Suppressor macrophage treated with lipopolysaccharide for 1 hour (primary cell): Measurements from ENCODE around the gene IGFALS.

Source experiments
- DNase-seq, 3 donors: peaks; one replicate each; pipeline ENCODE4 v3.0.0-alpha.2; 2020 to 2022

The IGFALS gene

DNA sequence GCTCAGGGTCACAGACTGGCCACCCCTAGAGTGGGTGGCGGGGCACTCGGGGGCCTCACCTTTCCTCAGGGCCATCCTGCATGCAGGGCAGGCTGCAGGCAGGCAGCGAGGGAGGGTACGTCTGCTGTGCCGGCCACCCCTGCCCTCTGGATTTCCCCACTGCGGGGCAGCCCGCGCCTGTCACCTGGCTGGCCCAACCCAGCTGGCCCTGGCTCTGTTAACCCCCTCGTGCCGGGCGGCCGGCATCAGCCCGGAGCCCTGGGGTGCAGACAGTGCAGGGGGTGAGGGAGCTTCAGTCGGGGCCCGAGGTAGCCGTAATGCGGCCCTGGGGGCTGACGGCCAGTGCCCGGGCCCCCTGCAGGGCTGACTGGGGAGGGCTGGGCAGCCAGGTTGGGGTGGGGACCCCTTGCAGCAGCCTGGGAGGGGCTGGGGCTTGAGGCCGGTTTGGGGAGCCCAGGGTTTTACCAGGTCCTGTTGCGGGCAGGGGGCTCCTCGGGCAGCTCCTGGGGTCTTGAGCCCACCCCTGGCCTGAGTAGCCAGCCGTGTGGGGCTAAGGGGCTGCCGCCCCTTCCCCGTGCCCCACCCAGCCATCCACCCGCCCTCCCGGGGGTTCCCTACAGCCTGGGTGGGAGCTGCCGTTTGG lies at the start of gene IGFALS:
Gene IGFALS, minus strand, starts transcription at position 128 of the 643 bp plus-strand sequence. Its CDS starts 53 bp downstream, at position 75.
- no peak for DNase-seq

GRCh38 chr16:1839554-1839953 lies 46.0 kb upstream of the IGFALS start:
- DNase-seq: no peak

GRCh38 chr16:1834096-1834495 lies 40.6 kb upstream of the IGFALS start:
- DNase-seq: no peak

GRCh38 chr16:1832838-1833454 lies 39.4 kb upstream of the IGFALS start:
- DNase-seq: no peak

GRCh38 chr16:1831186-1832075 lies 37.9 kb upstream of the IGFALS start:
- no peak for DNase-seq

GRCh38 chr16:1830213-1830612 lies 36.7 kb upstream of the IGFALS start:
- DNase-seq: no peak

- DNase-seq: peak in 1 of 3 donors; percentile 6
Observed at GRCh38 chr16:1828645-1829410, 35.3 kb upstream of the IGFALS start.

DNA sequence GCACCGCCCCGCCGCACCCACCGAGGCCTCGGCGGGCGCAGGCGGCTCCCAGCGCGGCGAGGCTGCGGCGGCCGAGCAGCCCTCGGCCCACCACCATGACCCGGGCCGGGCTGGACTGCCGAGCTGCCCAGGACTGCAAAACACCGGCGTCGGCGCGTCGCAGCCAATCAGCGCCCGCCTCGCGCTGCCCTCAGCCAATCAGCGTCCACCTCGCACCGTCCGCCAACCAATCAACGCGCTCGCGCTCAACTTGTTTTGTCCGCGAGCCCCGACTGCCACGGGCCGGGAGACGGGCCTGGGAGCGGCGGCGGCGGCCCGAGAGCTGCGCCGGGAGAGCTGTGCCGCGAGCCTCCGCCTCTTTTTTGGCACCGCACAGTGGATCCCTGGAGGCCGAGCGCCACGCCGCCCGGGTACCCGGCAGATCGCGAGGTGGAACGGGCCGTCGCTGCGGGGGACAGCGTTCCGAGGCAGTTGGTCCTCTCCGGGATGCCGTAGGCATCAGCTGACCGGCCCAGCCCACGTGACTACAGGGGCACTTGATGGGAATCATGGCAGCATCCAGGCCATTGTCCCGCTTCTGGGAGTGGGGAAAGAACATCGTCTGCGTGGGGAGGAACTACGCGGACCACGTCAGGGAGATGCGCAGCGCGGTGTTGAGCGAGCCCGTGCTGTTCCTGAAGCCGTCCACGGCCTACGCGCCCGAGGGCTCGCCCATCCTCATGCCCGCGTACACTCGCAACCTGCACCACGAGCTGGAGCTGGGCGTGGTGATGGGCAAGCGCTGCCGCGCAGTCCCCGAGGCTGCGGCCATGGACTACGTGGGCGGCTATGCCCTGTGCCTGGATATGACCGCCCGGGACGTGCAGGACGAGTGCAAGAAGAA lies 33.4 kb upstream of the IGFALS start, which contains the start of the genes FAHD1 and HAGH:
Gene FAHD1, plus strand, starts transcription at position 516 of the 883 bp plus-strand sequence. Its CDS starts 33 bp downstream, at position 549.
Gene HAGH, minus strand, starts transcription at position 135 of the 883 bp plus-strand sequence. Its CDS starts 38 bp downstream, at position 97.
- DNase-seq: peak; percentile 96 to 97 (median 96)

DNA sequence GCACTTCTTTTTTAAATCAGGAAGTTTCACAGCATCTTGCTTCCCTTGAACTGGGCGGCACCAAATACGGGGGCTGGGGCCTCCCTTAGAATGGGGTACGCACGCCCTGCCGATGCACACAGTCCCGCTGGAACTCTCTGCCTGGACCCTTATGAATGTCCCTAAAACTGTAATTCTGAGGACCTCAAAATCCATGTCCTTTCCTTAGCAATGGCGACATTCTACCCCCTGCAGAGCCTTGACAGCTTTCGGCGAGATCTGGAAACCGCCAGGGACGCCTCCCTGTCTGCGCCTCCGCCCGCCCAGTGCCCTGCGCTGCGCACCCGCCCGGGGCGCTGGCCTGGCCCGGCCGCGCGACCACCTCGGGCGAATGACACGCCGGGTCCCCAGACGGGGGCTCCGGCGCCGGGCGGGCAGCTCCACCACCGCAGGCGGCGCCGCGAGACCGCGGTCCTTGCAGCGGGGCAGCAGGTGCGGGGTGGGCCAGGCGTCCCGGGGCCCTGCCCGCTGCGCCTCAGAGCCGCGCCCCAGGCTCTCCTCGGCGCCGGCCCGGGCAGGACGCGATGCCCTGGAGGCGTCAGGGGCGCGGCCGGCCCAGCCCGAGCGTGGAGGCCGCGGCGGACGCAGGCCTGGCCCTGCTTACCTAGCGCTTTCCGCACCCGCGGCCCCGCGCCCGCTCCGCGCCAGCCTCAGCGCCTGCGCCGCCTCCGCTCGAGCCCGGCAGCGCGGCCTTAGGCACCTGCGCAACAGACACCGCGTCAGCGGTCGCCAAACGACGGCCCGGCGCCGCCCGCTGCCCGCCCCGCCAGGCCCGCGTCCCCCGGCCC lies 32.6 kb upstream of the IGFALS start:
- peak; percentile 62 to 84 (median 68) for DNase-seq

GRCh38 chr16:1825381-1825863 lies 31.9 kb upstream of the IGFALS start:
- DNase-seq: no peak

- DNase-seq: peak in 2 of 3 donors; percentile 7 to 13
Observed at GRCh38 chr16:1823821-1824220, 30.3 kb upstream of the IGFALS start.

GRCh38 chr16:1822801-1823200 lies 29.3 kb upstream of the IGFALS start:
- DNase-seq: no peak

- no peak for DNase-seq
Observed at GRCh38 chr16:1821861-1822611, 28.5 kb upstream of the IGFALS start.

- no peak for DNase-seq
Observed at GRCh38 chr16:1820946-1821290, 27.4 kb upstream of the IGFALS start.

DNA sequence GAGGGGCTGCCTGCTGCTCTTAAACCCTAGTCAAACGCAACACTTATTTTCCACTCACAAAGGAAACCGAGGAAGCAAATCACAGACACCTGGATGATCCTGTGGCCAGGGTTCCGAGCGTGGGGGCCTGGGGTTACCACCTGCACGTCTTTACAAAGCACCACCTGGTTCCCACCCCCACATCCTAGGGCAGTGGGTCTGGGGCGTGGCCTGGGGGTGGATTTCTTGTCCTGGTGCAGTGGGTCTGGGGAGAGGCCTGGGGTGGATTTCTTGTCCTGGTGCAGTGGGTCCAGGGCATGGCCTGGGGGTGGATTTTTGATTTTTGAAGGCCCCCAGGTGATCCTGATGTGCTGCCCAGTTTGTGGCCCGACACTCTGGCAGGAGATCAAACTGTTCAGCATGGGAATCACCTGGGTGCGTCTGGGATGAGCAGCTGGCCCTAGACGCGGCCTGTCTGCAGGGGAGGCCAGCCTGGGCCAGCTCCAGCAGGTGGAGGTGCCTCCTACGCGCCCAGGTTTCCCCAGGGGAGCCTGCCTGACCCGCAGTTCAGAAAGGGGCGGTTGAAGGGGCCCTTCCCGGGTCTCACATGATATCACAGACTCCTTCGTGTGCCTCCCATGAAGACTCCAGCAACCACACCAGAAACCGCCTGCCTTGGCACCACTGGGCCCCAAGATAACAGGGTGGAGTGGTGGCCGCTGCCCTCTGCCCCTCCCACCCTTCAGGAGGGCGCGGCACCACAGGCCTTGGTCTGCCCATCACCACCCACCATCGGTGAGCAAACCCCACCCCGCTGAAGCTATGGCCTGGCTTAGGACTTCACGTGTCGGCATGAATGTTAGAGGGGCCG lies 26.8 kb upstream of the IGFALS start:
- DNase-seq: no peak

DNA sequence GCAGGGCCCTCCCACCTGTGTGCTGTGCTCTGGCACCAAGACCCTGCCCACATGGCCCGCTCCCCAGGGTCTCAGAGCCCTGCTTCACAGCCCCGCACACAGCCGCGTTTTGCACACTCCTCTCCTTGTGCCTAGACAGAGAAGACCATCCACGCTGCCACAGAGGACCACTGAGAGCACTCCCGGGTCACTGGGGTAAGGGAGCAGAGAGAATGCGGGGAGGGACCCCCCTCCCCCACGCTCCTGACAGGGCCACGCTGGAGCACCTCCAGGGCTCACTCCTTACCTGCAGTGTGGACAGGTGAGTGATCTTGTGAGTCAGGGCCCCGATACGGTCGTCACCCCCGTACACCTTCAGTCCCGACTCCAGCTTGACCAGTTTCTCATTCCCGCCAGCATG lies 26.1 kb upstream of the IGFALS start:
- DNase-seq: no peak

- no peak for DNase-seq
Observed at GRCh38 chr16:1818873-1819525, 25.5 kb upstream of the IGFALS start.

GRCh38 chr16:1818204-1818872 lies 24.8 kb upstream of the IGFALS start:
- DNase-seq: no peak
